ENCODE measurements around the gene LONP1. TPM values are rescaled to one million over a fixed set of nuclear protein-coding genes. Genes with fewer than 3 reads are reported as not detected.
"Not testable (repeated sequence)": the region's sequence is repeated elsewhere in the genome, so short reads cannot be mapped to it uniquely, and the experiment has no call there.

Gene LONP1, protein sequence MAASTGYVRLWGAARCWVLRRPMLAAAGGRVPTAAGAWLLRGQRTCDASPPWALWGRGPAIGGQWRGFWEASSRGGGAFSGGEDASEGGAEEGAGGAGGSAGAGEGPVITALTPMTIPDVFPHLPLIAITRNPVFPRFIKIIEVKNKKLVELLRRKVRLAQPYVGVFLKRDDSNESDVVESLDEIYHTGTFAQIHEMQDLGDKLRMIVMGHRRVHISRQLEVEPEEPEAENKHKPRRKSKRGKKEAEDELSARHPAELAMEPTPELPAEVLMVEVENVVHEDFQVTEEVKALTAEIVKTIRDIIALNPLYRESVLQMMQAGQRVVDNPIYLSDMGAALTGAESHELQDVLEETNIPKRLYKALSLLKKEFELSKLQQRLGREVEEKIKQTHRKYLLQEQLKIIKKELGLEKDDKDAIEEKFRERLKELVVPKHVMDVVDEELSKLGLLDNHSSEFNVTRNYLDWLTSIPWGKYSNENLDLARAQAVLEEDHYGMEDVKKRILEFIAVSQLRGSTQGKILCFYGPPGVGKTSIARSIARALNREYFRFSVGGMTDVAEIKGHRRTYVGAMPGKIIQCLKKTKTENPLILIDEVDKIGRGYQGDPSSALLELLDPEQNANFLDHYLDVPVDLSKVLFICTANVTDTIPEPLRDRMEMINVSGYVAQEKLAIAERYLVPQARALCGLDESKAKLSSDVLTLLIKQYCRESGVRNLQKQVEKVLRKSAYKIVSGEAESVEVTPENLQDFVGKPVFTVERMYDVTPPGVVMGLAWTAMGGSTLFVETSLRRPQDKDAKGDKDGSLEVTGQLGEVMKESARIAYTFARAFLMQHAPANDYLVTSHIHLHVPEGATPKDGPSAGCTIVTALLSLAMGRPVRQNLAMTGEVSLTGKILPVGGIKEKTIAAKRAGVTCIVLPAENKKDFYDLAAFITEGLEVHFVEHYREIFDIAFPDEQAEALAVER
- 10 to 100 TPM; 48.9 to 49.1 TPM for total RNA-seq
- long read RNA-seq, transcript LONP1-201 (18 exons, 3,236 nt) = major isoform, 181 of 214 reads
- long read RNA-seq, partial matches to known transcripts = 24 of 214 reads
- long read RNA-seq, other reads (novel, unspliced or antisense) = 9 of 214 reads

DNA sequence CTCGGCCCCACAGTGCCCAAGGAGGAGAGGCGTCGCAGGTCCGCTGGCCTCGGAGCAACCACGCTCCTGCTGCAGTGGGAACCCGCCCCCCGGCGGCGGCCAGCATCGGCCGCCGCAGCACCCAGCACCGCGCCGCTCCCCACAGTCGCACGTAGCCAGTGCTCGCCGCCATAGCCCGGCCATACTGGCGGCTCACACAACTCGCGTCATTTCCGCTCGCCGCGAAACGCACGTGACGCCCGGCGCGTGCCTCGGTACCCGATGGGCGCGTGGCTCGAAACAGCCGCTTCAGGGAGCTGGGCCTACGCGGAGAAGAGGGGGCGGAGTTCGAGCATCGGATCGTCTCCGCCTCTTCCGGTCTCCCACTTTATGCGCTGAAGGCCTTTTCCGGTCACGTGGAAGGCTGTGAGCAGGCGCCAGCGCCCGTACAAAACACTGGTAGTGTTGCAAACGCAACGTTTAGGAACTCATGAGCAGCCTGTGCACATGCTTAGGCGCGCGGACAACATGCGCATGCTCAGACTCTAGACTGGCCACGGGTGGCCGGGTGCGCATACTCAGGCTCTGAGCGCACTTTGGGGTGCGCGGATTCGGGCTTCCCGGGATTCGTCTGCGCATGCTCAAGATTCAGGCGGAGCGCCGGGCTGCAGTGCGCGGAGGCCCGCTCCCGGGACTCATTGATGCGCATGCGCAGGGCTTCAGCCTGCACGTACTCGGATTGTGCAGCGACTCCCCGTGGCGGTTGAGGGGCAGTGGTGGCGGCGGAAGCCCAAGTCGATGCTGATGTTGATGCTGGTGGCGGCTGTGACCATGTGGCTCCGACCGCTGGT lies at the start of gene LONP1, which contains the start of gene CATSPERD:
Gene LONP1 (minus strand): TSS at position 186 of the 830 bp plus-strand sequence. CDS start 14 bp downstream, at position 172.
Gene CATSPERD (plus strand): TSS at position 677 of the 830 bp plus-strand sequence. CDS start 101 bp downstream, at position 778.
- intact Hi-C loops (cut with DNase I, micrococcal nuclease) = no loop called here
- peak; percentile 95 for ATAC-seq
- peak; percentile 98 to 99 for DNase-seq

DNA sequence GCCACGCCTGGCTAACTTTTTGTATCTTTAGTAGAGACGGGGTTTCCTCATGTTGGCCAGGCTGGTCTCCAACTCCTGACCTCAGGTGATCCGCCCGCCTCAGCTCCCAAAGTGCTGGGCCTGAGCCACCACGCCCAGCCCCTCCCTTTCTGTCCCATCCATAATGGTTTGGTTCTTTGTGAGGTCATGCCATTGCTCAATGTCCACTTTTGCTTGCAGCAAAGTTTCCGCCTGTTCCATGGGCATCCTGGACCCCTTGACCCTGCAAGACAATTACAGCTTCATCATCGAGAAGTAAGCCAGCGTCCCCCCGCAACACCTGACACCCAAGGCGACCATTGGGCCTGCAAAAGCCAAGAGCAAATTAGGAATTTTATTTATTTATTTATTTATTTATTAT lies 48.0 kb upstream of the LONP1 start:
- intact Hi-C loops (cut with DNase I, micrococcal nuclease) = no loop called here
- DNase-seq (no peak), ATAC-seq (no peak)

DNA sequence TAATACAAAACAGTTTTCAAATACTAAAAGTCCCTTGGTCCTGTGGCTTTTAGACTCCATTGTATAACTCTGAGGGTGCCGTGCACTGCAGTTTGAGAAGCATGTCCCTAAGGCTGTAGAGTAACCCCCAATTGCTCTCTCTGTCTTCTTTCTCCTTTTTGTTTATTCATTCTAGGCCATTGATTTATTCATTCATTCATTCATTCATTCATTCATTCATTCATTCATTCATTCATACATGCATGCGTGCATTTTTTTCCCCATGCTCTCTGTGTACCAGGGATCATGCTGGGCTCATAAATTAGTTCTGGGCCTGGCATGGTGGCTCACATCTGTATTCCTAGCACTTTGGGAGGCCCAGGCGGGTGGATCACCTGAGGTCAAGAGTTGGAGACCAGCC lies 45.3 kb upstream of the LONP1 start:
- no peak for DNase-seq
- intact Hi-C loops (cut with DNase I, micrococcal nuclease) = no loop called here
- ATAC-seq = no peak

DNA sequence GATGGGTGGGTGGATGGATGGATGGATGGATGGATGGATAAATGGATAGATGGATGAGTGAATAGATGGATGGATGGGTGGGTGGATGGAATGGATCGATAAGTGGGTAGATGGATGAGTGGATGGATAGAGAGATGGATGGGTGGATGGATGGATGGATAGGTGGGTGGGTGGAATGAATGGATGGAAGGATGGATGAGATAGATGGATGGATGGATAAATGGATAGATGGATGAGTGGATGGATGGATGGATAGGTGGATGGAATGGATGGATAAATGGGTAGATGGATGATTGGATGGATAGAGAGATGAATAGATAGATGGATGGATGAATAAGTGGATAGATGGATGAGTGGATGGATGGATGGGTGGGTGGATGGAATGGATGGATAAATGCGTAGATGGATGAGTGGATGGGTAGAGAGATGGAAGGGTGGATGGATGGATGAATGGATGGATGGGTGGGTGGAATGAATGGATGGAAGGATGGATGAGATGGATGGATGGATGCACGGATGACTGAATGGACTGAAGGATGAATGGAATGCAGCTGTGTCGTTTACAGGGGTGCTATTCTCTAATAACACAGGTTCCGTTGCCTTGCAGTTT lies 42.8 kb upstream of the LONP1 start:
- DNase-seq (no peak), ATAC-seq (no peak)
- intact Hi-C loops (cut with DNase I, micrococcal nuclease) = no loop called here

DNA sequence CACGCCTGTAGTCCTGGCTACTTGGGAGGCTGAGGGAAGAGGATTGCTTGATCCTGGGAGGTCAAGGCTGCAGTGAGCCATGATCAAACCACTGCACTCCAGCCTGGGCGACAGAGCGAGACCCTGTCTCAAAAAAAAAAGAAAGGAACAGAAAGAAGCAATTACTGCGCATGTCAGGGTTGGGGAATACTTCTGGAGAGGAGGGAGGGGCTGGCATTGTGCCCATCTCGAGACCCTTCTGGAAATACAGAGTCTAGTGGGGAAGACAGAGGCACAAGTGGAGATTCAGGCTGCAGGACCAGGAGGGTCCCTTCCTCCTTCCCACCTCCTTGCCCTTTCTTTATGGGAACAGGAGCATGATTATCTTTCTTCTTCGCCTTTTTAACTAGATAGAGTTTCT lies 33.8 kb upstream of the LONP1 start:
- DNase-seq (no peak), ATAC-seq (no peak)
- intact Hi-C loops (cut with DNase I, micrococcal nuclease) = no loop called here

DNA sequence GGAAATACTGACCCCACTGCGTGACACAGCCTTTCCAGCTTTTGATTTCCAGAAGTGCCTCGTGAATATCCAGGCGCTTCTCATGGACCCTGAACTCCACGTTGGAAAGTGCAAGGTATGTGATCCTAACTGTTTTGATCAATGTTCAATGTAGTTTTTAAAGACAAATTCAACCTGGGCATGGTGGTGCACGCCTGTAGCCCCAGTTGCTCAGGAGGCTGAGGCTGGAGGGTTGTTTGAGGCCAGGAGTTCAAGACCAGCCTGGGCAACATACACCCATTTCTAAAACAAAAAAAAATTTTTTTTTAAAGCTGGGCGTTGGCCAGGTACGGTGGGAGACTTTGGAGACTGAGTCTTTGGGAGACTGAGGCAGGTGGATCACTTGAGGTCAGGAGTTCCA lies 31.8 kb upstream of the LONP1 start:
- intact Hi-C loops (cut with DNase I, micrococcal nuclease) = no loop called here
- DNase-seq (no peak), ATAC-seq (no peak)

DNA sequence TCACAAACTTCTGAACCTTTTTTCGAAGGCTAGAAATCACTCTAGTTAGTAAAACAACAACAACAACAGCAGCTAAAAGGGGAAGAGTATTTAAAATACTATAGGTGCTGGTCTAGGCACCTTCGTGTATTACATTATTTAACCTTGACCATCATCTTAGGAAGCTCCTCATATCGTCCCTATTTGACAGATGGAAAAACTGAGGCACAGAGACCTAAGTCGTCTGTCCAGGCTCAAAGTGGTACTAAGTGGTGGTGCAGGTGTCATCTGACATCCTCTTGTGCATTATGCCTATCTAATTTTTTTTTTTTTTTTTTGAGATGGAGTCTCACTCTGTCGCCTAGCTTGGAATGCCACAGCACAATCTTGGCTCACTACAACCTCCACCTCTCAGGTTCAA lies 29.6 kb upstream of the LONP1 start:
- intact Hi-C loops (cut with DNase I, micrococcal nuclease) = no loop called here
- ATAC-seq (no peak), DNase-seq (no peak)

DNA sequence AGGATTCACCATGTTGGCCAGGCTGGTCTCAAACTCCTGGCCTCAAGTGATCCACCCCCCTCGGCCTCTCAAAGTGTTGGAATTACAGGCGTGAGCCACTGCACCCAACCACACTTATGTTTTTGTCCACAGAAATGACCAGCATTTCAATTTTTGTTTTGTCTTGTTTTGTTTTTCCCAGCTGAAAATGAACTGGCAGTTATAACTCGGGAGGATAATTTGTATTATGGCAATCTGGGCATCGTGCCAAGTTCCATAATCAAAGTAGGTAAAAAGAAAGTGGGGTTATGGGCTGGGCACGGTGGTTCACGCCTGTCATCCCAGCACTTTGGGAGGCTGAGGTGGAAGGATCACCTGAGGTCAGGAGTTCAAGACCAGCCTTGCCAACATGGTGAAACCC lies 29.0 kb upstream of the LONP1 start:
- intact Hi-C loops (cut with DNase I, micrococcal nuclease); ATAC-seq: not testable (repeated sequence)
- peak in 1 of 2 donors; percentile 19 for DNase-seq

DNA sequence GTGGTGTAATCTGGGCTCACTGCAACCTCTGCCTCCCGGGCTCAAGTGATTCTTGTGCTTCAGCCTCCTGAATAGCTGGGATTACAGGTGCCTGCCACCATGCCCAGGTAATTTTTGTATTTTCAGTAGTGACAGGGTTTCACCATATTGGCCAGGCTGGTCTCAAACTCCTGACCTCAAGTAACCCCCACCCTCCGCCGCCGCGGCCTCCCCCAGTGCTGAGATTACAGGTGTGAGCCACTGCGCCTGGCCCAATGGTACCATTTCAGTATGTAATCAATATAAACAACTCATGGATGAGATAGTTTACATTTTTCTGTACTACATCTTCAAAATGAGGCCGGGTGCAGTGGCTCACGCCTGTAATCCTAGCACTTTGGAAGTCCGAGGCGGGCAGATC lies 25.1 kb upstream of the LONP1 start:
- intact Hi-C loops (cut with DNase I, micrococcal nuclease); ATAC-seq; DNase-seq: not testable (repeated sequence)

DNA sequence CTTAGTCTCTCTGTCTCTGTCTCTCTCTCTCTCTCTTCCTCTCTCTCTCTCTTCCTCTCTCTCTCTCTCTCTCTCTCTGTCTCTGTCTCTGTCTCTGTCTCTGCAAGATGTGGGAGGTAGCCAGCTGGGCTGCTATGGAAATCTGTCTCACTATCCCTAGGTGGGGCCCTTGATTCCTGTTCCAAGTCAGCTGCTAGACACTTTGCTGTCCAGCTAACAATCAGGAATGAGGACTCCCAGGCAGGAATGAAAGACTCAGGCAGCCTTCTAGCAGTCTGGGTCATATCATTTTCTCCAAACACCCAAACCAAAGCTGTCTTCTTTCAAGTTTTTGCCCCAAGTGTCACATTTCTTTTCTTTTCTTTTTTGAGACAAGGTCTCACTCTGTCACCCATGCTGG lies 23.7 kb upstream of the LONP1 start:
- DNase-seq = no peak
- intact Hi-C loops (cut with DNase I, micrococcal nuclease) = no loop called here
- ATAC-seq = no peak

DNA sequence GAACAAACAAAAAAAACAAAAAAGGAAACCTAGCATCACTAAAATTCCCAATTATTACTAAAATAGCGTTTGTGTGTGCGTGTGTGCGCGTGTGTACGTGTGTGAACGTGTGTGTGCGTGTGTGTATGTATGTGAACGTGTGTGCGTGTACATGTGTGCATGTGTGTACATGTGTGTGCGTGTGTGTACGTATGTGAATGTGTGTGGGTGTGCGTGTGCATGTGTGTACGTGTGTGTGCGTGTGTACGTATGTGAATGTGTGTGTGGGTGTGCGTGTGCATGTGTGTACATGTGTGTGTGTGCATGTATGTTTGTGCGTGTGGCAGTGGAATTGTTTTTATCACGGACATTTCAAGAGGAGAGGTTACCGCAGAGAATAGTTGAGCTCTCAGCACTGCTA lies 22.1 kb upstream of the LONP1 start:
- no peak for DNase-seq
- intact Hi-C loops (cut with DNase I, micrococcal nuclease) = no loop called here
- no peak for ATAC-seq

DNA sequence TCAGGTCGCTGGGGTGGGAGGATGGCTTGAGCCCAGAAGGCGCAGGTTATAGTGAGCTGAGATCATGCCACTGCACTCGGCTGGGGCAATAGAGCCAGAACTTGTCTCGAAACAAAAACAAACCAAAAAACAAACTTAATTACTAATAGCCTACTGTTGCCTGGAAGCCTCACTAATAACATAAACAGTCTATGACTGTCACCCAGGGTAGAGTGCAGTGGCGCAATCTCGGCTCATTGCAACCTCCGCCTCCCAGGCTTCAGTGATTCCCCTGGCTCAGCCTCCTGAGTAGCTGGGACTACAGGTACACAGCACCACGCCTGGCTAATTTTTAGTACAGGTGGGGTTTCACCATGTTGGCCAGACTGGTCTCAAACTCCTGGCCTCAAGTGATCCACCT lies 18.5 kb upstream of the LONP1 start:
- DNase-seq = no peak
- ATAC-seq = no peak

DNA sequence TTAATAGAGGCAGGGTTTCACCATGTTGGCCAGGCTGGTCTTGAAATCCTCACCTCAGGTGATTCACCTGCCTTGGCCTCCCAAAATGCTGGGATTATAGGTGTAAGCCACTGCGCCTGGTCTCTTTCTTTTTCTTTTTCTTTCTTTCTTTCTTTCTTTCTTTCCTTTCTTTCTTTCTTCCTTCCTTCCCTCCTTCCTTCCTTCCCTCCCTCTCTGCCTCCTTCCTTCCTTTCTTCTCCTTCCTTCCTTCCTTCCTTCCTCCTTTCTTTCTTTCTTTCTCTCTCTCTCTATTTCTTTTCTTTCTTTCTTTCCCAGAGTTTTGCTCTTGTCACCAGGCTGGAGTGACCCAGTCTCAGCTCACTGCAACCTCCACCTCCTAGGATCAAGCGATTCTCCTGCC lies 13.2 kb upstream of the LONP1 start:
- ATAC-seq; intact Hi-C loops (cut with DNase I, micrococcal nuclease); DNase-seq: not testable (repeated sequence)

More for the DNA sequence above, 18.5 kb upstream of the LONP1 start:
- intact Hi-C loops (cut with DNase I, micrococcal nuclease) = no loop called here

DNA sequence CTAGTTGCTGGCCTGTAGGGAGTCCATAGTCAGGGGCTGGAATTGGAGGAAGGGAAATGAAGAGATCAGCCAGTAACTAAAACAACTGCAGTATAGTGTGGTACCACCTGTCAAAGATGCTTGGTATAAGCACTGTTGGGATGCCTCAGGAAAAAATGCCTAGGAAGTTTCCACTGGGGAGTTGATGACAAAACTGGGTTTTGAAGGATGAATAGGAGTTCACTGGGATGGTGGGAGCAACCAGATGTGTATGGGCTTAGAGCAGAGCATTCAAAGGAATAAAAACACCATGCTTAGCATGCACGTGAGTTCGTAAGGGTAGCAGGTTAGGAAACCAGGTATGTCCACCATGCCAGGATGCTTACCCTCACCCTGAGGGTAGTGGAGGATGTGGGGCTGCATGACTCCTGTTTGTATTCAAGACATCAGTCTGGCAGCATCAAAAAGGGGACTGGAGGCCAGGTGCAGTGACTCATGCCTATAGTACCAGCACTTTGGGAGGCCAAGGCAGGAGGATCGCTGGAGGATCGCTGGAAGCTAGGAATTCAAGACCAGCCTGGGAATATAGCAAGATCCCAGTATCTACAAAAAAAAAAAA lies 7.6 kb upstream of the LONP1 start:
- DNase-seq (no peak), ATAC-seq (no peak)
- intact Hi-C loops (cut with DNase I, micrococcal nuclease) = no loop called here

DNA sequence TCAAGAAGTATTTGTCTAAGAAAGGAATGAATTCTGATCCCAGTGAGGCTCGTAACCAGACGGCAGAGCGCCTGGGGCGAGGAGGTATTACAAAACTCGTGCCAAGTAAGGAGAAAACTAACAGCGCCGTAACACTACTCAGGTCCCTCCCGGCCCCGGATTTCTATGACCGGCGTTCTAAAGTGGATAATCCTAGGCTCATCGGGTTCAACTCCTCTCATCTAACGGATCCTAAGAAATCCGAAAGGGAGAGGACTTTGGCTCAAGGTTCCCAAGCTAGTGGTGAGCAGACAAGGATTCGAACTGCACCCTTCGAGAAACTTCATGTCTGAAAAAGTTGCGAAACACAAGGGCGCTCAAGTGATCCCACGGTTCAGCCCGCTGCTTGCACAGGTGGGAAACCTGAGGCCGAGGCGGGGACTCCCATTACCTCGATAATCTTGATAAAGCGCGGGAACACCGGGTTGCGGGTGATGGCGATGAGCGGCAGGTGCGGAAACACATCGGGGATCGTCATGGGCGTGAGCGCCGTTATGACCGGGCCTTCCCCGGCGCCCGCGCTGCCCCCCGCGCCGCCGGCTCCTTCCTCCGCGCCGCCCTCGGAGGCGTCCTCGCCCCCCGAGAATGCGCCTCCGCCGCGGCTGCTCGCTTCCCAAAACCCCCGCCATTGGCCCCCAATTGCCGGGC lies 529 bp downstream of the LONP1 start:
- peak; percentile 7 for ATAC-seq
- intact Hi-C loops (cut with DNase I, micrococcal nuclease) = no loop called here
- DNase-seq = peak in 1 of 2 donors; percentile 45

DNA sequence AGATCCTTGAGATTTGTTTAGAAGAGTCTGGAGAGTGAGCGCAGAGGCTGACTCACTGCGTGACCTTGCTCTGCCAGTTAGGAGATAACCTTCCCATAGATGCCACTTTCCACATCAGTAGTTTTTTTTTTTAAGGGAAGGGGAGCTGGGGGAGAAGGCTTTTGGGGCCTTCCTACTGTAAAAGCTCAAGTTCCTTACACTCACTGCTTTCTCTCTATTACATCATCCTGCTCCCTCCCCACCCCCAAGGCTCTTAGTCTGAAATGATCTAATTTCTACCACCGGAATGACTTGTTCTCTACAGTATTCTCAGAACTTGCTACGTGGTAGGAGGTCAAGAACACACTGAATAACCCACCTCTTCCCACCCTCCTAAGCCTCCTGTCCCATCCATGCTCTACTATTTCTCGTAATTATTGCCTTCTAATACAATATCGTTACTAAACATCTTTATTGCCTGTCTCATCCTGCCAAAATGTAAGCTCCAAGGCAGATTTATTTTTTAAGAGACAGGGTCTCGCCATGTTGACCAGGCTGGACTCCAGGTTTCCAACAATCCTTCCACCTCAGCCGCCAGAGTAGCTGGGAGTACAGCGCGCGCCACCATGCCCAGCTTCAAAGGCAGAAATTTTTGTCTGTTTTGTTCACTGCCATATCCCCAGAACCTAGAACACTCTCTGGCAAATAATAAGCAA lies 1.2 kb downstream of the LONP1 start:
- no peak for ATAC-seq
- intact Hi-C loops (cut with DNase I, micrococcal nuclease) = no loop called here

More for the DNA sequence above, 1.2 kb downstream of the LONP1 start:
- DNase-seq = no peak

All from left colon (tissue), 2 donors.